Activated naive CD4-positive, alpha-beta T cell treated with anti-CD3 and anti-CD28 coated beads, Interleukin-2, amount 10 ng/mL, durations not matched to agents 7 days and 5 days (primary cell): ENCODE measurements around the gene MMD.

Experiments
- CTCF ChIA-PET: fragments of 350-600 bp; sonication (Branson Sonifier 250); formaldehyde crosslinking; loops from one replicate; lab custom pipeline; 2021; ENCODE audit warnings: antibody characterized with exemption; lab: Charles Lee
- DNase-seq: peaks from one replicate; pipeline ENCODE4 v3.0.0-alpha.2; 2020
- H3K27ac Mint-ChIP-seq: one replicate; pipeline ENCODE4 v1.8.0; 2021; ENCODE audit warnings: mild to moderate bottlenecking, moderate library complexity, mixed read lengths
- H3K27me3 Mint-ChIP-seq: one replicate; pipeline ENCODE4 v1.8.0; 2021; ENCODE audit warnings: mild to moderate bottlenecking, mixed read lengths
- H3K36me3 Mint-ChIP-seq: one replicate; pipeline ENCODE4 v1.8.0; 2021; ENCODE audit warnings: mixed read lengths
- H3K4me1 Mint-ChIP-seq: one replicate; pipeline ENCODE4 v1.8.0; 2021; ENCODE audit warnings: mixed read lengths
- H3K4me3 Mint-ChIP-seq: one replicate; pipeline ENCODE4 v1.8.0; 2021; ENCODE audit warnings: mild to moderate bottlenecking, moderate library complexity, mixed read lengths
- H3K9me3 Mint-ChIP-seq: one replicate; pipeline ENCODE4 v1.8.0; 2021; ENCODE audit warnings: mixed read lengths

Gene MMD

GRCh38 chr17:55420067-55420775, 1.4 kb downstream of the MMD start:
- CTCF ChIA-PET = interaction anchor here (1.5 to 2.1 kb wide), 2 partner anchors 68 to 92 kb away, joined by 3 to 5 read pairs; no protein-coding TSS in a partner anchor
- no peaks in the 10 kb centered on the region for H3K9me3 Mint-ChIP-seq
- DNase-seq = peak; percentile 62
- peaks cover 46% of the 10 kb centered on the region for H3K36me3 Mint-ChIP-seq
- peak overlapping the region; percentile 92 for H3K4me3 Mint-ChIP-seq
- peak overlapping the region; percentile 99 for H3K27ac Mint-ChIP-seq
- H3K27me3 Mint-ChIP-seq = peaks cover 32% of the 10 kb centered on the region
- H3K4me1 Mint-ChIP-seq = peaks cover 57% of the 10 kb centered on the region

DNA sequence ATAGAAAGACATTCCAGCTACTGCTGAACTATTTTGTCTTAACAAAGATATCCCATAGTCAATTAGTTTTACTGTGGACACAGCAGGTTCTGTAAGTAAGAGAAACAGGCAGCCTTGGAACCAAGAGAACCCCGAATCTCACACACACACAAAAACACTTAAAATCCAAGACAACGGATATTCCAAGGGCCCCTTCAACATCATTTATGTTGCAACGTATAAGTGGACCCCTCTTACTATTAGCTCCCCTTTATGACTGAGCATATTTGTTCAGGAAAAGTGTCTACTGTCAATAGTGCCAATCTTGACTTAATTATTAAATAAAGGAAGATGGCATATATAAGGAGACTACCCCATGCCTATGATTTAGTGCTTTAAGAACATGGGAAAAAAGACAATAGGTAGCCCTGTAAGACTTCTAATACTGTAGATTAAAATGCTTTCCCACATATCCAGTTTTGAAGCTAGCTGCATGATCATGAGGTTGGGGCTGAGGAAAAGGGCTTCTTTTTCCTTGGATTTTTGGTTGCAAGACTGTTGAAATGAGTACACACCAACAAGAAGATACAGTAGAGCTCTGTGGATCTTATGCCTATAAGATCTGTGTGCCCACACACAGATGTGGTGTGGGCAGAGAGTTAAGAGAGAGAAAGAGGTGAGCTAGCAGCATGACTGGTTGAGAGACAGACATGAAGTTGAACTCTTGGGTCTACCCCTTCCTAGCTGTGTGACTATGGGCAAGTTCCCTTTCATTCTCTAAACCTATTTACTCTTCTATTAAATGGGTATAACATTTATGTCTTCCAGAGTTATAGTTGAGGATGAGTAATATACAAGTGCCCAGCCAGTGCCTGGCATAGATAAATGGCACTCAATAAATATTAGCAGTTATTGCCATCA, 3.0 kb downstream of the MMD start:
- DNase-seq = no peak
- Mint-ChIP-seq H3K27me3 (peaks cover 17% of the 10 kb centered on the region), H3K36me3 (peaks cover 59% of the 10 kb centered on the region), H3K4me1 (peaks cover 63% of the 10 kb centered on the region), H3K27ac (peak overlapping the region; percentile 99), H3K9me3 (no peaks in the 10 kb centered on the region), H3K4me3 (peak overlapping the region; percentile 92)
- CTCF ChIA-PET = interaction anchor here (1.2 to 2.1 kb wide), 2 partner anchors 18 to 67 kb away, joined by 3 to 5 read pairs; no protein-coding TSS in a partner anchor

DNA sequence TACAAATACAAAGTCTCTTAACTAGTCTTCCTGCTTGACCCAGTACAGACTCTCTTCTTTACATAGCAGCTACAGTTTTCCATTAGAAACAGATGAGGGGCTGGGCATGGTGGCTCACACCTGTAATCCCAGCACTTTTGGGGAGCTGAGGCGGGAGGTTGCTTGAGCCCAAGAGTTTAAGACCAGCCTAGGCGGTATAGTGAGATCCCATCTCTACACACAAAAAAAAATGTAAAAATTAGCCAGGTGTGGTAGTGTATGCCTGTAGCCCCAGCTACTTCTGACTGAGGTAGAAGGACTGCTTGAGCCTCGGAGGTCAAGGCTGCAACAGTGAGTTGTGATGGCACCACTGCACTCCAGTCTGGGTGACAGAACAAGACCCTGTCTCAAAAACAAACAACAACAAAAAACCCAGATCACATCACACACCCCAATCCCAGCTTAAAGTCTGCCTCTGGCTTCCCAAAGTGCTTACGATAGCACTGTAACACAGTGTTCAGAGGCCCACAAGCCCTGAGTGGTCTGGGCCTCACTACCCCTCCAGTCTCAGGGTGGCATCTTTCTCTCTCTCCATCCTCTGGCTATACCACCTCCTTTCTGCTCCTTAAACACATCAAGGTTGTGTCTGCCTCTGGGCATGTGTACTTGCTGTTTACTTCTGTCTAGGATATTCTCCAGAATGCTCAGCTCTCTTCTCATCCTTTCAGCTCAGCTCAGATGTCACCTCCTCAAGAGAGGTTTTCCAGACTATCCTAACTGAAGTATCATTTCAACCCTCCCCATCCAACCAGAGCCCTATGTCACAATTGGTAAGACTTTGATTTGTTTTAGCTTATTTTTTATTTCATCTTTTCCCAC, 4.0 kb downstream of the MMD start:
- Mint-ChIP-seq H3K27me3 (peaks cover 7% of the 10 kb centered on the region), H3K36me3 (peaks cover 65% of the 10 kb centered on the region), H3K4me3 (no peak overlapping the region), H3K27ac (no peak overlapping the region), H3K9me3 (no peaks in the 10 kb centered on the region), H3K4me1 (peaks cover 62% of the 10 kb centered on the region)
- DNase-seq = no peak
- CTCF ChIA-PET = interaction anchor here (1.2 kb wide), 1 partner anchor 17 kb away, joined by 3 read pairs; no protein-coding TSS in a partner anchor

- H3K27me3 Mint-ChIP-seq = no peaks in the 10 kb centered on the region
- H3K9me3 Mint-ChIP-seq = no peaks in the 10 kb centered on the region
- H3K36me3 Mint-ChIP-seq = peaks cover 75% of the 10 kb centered on the region
- no peak for DNase-seq
- H3K4me3 Mint-ChIP-seq = no peak overlapping the region
- H3K27ac Mint-ChIP-seq = no peak overlapping the region
- peaks cover 59% of the 10 kb centered on the region for H3K4me1 Mint-ChIP-seq
- CTCF ChIA-PET = no interaction called here
Observed at GRCh38 chr17:55416470-55417052, 5.1 kb downstream of the MMD start.

- H3K4me3 Mint-ChIP-seq = no peak overlapping the region
- H3K27me3 Mint-ChIP-seq = no peaks in the 10 kb centered on the region
- CTCF ChIA-PET = no interaction called here
- no peak for DNase-seq
- no peaks in the 10 kb centered on the region for H3K9me3 Mint-ChIP-seq
- H3K27ac Mint-ChIP-seq = no peak overlapping the region
- peaks cover 78% of the 10 kb centered on the region for H3K36me3 Mint-ChIP-seq
- peaks cover 59% of the 10 kb centered on the region for H3K4me1 Mint-ChIP-seq
Observed at GRCh38 chr17:55416000-55416399, 5.6 kb downstream of the MMD start.

DNA sequence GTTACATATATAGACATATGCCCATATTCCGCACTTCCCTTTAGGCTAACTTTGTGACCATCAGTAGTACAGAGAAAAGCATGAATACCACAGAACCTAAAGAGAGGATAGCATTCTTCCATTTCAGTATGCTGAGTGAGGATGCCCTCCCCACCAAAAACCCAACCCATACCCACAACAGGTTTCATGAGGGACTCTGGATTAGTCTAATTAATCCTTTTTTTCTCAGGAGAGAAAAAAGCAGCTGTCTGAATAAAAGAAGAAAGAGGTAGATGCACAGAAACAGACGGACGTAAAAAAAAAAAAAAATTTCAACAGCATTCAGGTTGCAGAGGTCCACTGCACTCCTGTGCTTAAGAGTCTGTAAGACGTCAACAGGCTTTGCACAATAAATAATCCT, 6.7 kb downstream of the MMD start:
- Mint-ChIP-seq H3K4me1 (peaks cover 58% of the 10 kb centered on the region), H3K36me3 (peaks cover 84% of the 10 kb centered on the region), H3K27ac (peak overlapping the region; percentile 52), H3K27me3 (no peaks in the 10 kb centered on the region), H3K4me3 (no peak overlapping the region), H3K9me3 (no peaks in the 10 kb centered on the region)
- DNase-seq = no peak
- CTCF ChIA-PET = no interaction called here

DNA sequence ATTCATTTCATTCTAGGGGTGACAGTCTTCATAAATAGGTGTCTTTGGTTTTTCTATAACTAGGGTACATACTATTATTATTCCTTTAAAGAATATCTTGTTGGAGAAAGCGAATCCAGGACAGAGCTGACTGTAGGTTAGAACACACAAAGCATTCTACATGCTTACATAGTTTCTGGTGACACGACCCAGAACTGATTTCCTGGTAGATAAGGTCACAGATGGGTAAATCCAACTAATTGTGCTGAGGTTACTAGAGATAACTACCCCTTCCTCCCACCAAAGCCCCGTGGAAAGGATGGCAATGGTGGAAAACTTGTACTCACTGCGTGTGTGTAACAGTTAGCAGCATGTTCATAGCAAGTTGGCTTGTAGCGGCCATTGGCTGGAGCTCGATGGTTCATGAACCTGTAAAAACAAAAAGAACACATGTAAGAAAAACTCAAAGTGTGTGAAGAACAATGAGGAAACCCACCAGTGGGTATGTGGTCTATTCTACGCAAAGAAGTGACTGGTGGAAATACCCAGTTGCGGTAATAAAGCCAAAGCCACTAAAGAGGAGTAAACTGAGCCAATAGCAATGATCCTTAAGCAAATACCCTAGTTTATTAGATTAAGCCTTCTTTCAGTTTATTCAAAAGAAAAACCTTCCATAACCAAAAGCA, 7.7 kb downstream of the MMD start:
- Mint-ChIP-seq H3K4me3 (no peak overlapping the region), H3K4me1 (peaks cover 48% of the 10 kb centered on the region), H3K9me3 (no peaks in the 10 kb centered on the region), H3K27me3 (no peaks in the 10 kb centered on the region), H3K36me3 (peaks cover 81% of the 10 kb centered on the region), H3K27ac (no peak overlapping the region)
- no peak for DNase-seq
- CTCF ChIA-PET = no interaction called here

DNA sequence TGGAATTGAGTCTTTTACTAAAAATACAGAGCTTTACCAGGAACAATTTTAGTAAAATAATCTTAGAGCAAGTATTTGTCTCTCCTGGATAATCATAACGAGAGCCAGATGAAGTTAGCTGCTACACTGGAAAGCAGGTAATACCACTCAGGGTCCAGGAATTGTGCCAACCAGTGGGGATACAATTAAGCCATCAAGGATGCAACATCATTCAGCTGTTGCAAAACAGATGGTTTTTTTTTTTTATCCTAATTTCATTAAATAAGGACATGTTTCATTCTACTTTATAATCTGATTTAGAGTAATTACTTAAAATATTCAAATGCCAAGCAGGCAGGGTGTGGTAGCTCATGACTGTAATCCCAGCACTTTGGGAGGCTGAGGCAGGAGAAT, 10.2 kb downstream of the MMD start:
- Mint-ChIP-seq H3K27ac (no peak overlapping the region), H3K4me3 (no peak overlapping the region), H3K27me3 (no peaks in the 10 kb centered on the region), H3K36me3 (peaks cover 72% of the 10 kb centered on the region), H3K9me3 (no peaks in the 10 kb centered on the region), H3K4me1 (peaks cover 23% of the 10 kb centered on the region)
- CTCF ChIA-PET = no interaction called here
- DNase-seq = no peak

- Mint-ChIP-seq H3K27ac (no peak overlapping the region), H3K9me3 (no peaks in the 10 kb centered on the region), H3K4me3 (no peak overlapping the region), H3K36me3 (peaks cover 73% of the 10 kb centered on the region), H3K27me3 (no peaks in the 10 kb centered on the region), H3K4me1 (peaks cover 18% of the 10 kb centered on the region)
- CTCF ChIA-PET = no interaction called here
- no peak for DNase-seq
Observed at GRCh38 chr17:55410722-55411462, 10.7 kb downstream of the MMD start.

GRCh38 chr17:55409030-55409800, 12.4 kb downstream of the MMD start:
- no peak overlapping the region for H3K27ac Mint-ChIP-seq
- CTCF ChIA-PET = no interaction called here
- H3K27me3 Mint-ChIP-seq = no peaks in the 10 kb centered on the region
- H3K36me3 Mint-ChIP-seq = peaks cover 72% of the 10 kb centered on the region
- DNase-seq = no peak
- H3K4me3 Mint-ChIP-seq = no peak overlapping the region
- H3K9me3 Mint-ChIP-seq = no peaks in the 10 kb centered on the region
- peaks cover 7% of the 10 kb centered on the region for H3K4me1 Mint-ChIP-seq

DNA sequence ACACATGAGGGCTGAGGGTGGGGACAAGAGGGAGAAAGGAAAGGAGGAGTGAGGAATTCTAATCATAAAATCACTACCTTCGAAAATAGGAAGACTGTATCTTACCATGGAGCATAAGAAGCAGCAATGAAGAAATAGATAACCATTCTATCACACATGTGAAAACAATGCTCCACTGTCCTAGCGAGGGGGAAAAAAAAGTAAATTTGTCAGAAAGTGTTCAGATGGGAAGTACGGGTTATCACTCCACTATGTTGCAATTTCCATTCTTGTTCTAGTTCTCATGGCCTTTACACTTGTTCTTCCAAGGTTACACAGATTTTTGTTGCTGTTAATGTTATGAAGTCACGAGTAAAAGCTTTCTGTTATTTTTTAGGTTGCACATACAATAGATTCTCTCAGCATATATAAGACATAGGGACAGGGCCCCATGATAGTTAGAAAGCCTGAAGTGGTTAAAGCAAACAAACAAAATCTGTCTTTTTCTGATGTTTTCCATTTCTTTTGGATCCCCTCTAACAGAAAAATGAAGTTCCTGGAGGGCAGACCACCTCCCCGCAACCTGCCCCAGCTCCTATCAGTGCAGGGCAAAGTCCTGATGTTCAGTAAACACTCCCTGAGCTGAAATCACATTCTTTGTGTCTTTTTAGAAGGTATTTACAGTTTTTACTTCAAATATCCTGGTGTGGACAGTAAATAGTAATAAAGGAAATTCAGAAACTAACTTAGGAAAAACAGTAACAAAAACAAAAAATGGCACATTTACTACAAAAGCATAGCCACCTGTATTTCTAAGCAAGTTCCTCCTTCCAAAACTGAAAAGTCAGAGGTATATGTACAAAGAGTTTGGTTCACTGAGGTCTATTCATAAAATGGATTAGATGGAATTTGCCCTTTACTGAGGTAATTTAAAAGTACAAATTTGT, 13.7 kb downstream of the MMD start:
- Mint-ChIP-seq H3K9me3 (no peaks in the 10 kb centered on the region), H3K27me3 (no peaks in the 10 kb centered on the region), H3K27ac (no peak overlapping the region), H3K4me3 (no peak overlapping the region), H3K36me3 (peaks cover 72% of the 10 kb centered on the region), H3K4me1 (no peaks in the 10 kb centered on the region)
- DNase-seq = no peak
- CTCF ChIA-PET = no interaction called here
